PC-3 (cell line): Measurements from ENCODE around the gene TPPP. TPM values are rescaled to one million over a fixed set of nuclear protein-coding genes. Genes with fewer than 3 reads are reported as not detected.

Experiments used
- ATAC-seq: fragments of 200-7000 bp; cut with Tn5 transposase; 2 replicates; pipeline ENCODE4 v1.9.1; 2020; ENCODE audit warnings: mild to moderate bottlenecking, moderate library complexity
- BruUV-seq: library from RNA; stranded (reverse); fragments of 400-500 nt; replicated peaks from 2 replicates; lab custom pipeline; 2021; lab: Mats Ljungman, UMichigan
- CTCF ChIA-PET: fragments of 300-600 bp; sonication (Branson Sonifier 250); formaldehyde crosslinking; loops from one replicate; lab custom pipeline; 2022; ENCODE audit warnings: antibody characterized with exemption; lab: Charles Lee
- POLR2A ChIA-PET: fragments of 300-600 bp; sonication (Branson Sonifier 250); formaldehyde crosslinking; loops from one replicate; lab custom pipeline; 2022; ENCODE audit warnings: antibody characterized with exemption; ENCODE audit not compliant: unreplicated experiment; lab: Charles Lee
- DNase-seq: peaks from one replicate; pipeline ENCODE4 v3.0.0-alpha.2; 2015
- H2AFZ ChIP-seq: fragments of 300-600 bp; sonication (generic); 2 replicates; pipeline ENCODE4 v1.6.0; 2016; ENCODE audit warnings: antibody characterized with exemption, low read length
- H3F3A ChIP-seq: fragments of 300-600 bp; sonication (generic); one replicate; pipeline ENCODE4 v1.6.0; 2017; ENCODE audit warnings: antibody characterized with exemption, low read length, control low read depth, mild to moderate bottlenecking; ENCODE audit not compliant: unreplicated experiment
- H3K27ac ChIP-seq: fragments of 300-600 bp; sonication (generic); 2 replicates; pipeline ENCODE4 v1.5.1; 2016; ENCODE audit warnings: mild to moderate bottlenecking, low read length
- H3K27me3 ChIP-seq: fragments of 300-600 bp; sonication (generic); 2 replicates; pipeline ENCODE4 v1.6.1; 2016; ENCODE audit warnings: low read length, mixed read lengths
- H3K36me3 ChIP-seq: fragments of 300-600 bp; sonication (generic); 2 replicates; pipeline ENCODE4 v1.6.1; 2016; ENCODE audit warnings: low read depth, mixed run types, low read length, mixed read lengths
- H3K4me1 ChIP-seq: fragments of 300-600 bp; sonication (generic); 2 replicates; pipeline ENCODE4 v1.5.1; 2016; ENCODE audit warnings: low read length; ENCODE audit not compliant: insufficient read depth
- H3K4me2 ChIP-seq: fragments of 300-600 bp; sonication (generic); 2 replicates; pipeline ENCODE4 v1.6.0; 2016; ENCODE audit warnings: low read length
- H3K4me3 ChIP-seq: fragments of 300-600 bp; sonication (generic); 2 replicates; pipeline ENCODE4 v1.5.1; 2016; ENCODE audit warnings: mild to moderate bottlenecking, low read length, mixed read lengths
- H3K79me2 ChIP-seq: fragments of 300-600 bp; sonication (generic); 2 replicates; pipeline ENCODE4 v1.6.1; 2017; ENCODE audit warnings: low read length, mixed read lengths
- H3K9ac ChIP-seq: fragments of 300-600 bp; sonication (generic); 2 replicates; pipeline ENCODE4 v1.6.0; 2016; ENCODE audit warnings: mild to moderate bottlenecking, low read length
- H3K9me2 ChIP-seq: fragments of 300-600 bp; sonication (generic); replicated peaks from 2 replicates; pipeline ENCODE4 v1.6.1; 2016; ENCODE audit warnings: mixed run types, low read length, mixed read lengths
- H3K9me3 ChIP-seq: fragments of 300-600 bp; sonication (generic); 2 replicates; pipeline ENCODE4 v1.6.1; 2016; ENCODE audit warnings: low read length, mixed read lengths
- H4K20me1 ChIP-seq: fragments of 300-600 bp; sonication (generic); 2 replicates; pipeline ENCODE4 v1.6.1; 2016; ENCODE audit warnings: low read length, mixed read lengths
- CTCF ChIP-seq: fragments of 300-600 bp; sonication (generic); conservative IDR thresholded peaks from 2 replicates; pipeline ENCODE4 v1.5.1; 2017; ENCODE audit warnings: antibody characterized with exemption, low read depth, mild to moderate bottlenecking, low read length
- EZH2 ChIP-seq: fragments of 300-600 bp; sonication (generic); IDR thresholded peaks from one replicate; pipeline ENCODE4 v1.6.1; 2017; ENCODE audit warnings: antibody characterized with exemption, mild to moderate bottlenecking, low read length; ENCODE audit not compliant: unreplicated experiment
- EZH2phosphoT487 ChIP-seq: fragments of 300-600 bp; sonication (generic); IDR thresholded peaks from 2 replicates; pipeline ENCODE4 v1.6.1; 2018; ENCODE audit warnings: mild to moderate bottlenecking, antibody characterized with exemption, low read length, borderline replicate concordance
- intact Hi-C: fragments of 100-400 bp; cut with micrococcal nuclease; formaldehyde crosslinking; loops from 2 replicates; pipeline ENCODE4 v1.9.0; 2023
- total RNA-seq: library from RNA; depleted of rRNA; stranded (reverse); fragments of >200 nt; gene quantifications from 2 replicates; pipeline ENCODE4 v1.2.3, GENCODE V29; 2014

Gene TPPP
- total RNA-seq, 1 experiment from 2014 or later = 1.9 TPM

GRCh38 chr5:636951-637350 lies 56.2 kb downstream of the TPPP start:
- H3K9ac ChIP-seq = no peak overlapping the region
- no peaks in the 10 kb centered on the region for H3K79me2 ChIP-seq
- no peaks in the 10 kb centered on the region for H3K4me1 ChIP-seq
- ChIA-PET CTCF (no interaction called here), POLR2A (no interaction called here)
- no peaks in the 10 kb centered on the region for H3F3A ChIP-seq
- H2AFZ ChIP-seq = no peak overlapping the region
- H3K9me3 ChIP-seq = no peaks in the 10 kb centered on the region
- H4K20me1 ChIP-seq = no peaks in the 10 kb centered on the region
- H3K9me2 ChIP-seq = no peaks in the 10 kb centered on the region
- H3K4me2 ChIP-seq = no peak overlapping the region
- no peak for TF ChIP-seq CTCF
- no peak for TF ChIP-seq EZH2phosphoT487
- TF ChIP-seq EZH2 = no peak
- no TSS peak for BruUV-seq
- H3K36me3 ChIP-seq = peaks cover 39% of the 10 kb centered on the region
- H3K27ac ChIP-seq = no peak overlapping the region
- no peak overlapping the region for H3K4me3 ChIP-seq
- ATAC-seq (no peak), DNase-seq (no peak)
- no peaks in the 10 kb centered on the region for H3K27me3 ChIP-seq
- intact Hi-C loops = no loop called here

DNA sequence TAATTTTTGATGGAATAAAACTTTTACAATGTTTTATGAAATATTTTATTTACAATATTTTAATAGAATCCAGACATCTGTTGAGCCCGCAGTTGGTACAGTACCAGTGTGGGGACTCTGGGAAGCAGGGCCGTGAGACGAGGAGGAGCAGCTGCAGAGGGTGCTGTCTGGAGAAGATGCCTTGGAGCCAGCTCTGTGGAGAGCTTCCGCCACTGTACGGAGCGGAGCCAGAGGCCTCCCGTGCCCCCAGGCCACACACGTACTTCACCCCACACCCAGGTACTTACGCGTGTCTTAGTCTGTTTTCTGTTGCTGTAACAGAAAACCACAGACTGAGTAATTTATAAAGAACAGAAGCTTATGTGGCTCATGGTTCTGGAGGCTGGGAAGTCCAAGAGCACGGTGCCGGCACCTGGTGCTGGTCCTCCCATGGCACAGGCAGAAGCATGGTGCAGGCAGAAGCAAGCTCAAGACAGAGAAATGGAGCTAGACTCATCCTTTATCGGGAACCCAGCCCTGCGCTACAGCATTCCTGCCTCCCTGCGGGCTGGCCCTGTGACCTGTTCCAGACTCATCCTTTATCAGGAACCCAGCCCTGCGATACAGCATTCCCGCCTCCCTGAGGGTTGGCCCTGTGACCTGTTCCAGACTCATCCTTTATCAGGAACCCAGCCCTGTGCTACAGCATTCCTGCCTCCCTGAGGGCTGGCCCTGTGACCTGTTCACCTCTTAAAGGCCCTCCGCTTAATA lies 57.7 kb downstream of the TPPP start:
- intact Hi-C loops = no loop called here
- ChIA-PET CTCF (no interaction called here), POLR2A (no interaction called here)
- Histone ChIP-seq H3K36me3 (peaks cover 34% of the 10 kb centered on the region), H4K20me1 (no peaks in the 10 kb centered on the region), H3K79me2 (no peaks in the 10 kb centered on the region), H2AFZ (no peak overlapping the region), H3K4me2 (no peak overlapping the region), H3K4me3 (no peak overlapping the region), H3K27ac (no peak overlapping the region), H3K4me1 (no peaks in the 10 kb centered on the region), H3K27me3 (no peaks in the 10 kb centered on the region), H3F3A (no peaks in the 10 kb centered on the region), H3K9me3 (no peaks in the 10 kb centered on the region), H3K9me2 (no peaks in the 10 kb centered on the region), H3K9ac (no peak overlapping the region)
- no peak for TF ChIP-seq CTCF
- TF ChIP-seq EZH2phosphoT487 = no peak
- no peak for TF ChIP-seq EZH2
- no peak for DNase-seq
- ATAC-seq = no peak
- BruUV-seq = no TSS peak

- no peak overlapping the region for H3K9ac ChIP-seq
- H3K4me3 ChIP-seq = no peak overlapping the region
- ChIA-PET POLR2A (no interaction called here), CTCF (no interaction called here)
- BruUV-seq = no TSS peak
- ATAC-seq (no peak), DNase-seq (no peak)
- no peaks in the 10 kb centered on the region for H4K20me1 ChIP-seq
- peaks cover 21% of the 10 kb centered on the region for H3K36me3 ChIP-seq
- H3K9me3 ChIP-seq = no peaks in the 10 kb centered on the region
- no peaks in the 10 kb centered on the region for H3K4me1 ChIP-seq
- no peaks in the 10 kb centered on the region for H3F3A ChIP-seq
- H3K9me2 ChIP-seq = no peaks in the 10 kb centered on the region
- no peaks in the 10 kb centered on the region for H3K79me2 ChIP-seq
- H3K4me2 ChIP-seq = no peak overlapping the region
- intact Hi-C loops = no loop called here
- no peak for TF ChIP-seq EZH2phosphoT487
- no peak for TF ChIP-seq EZH2
- no peak for TF ChIP-seq CTCF
- no peak overlapping the region for H2AFZ ChIP-seq
- no peak overlapping the region for H3K27ac ChIP-seq
- H3K27me3 ChIP-seq = no peaks in the 10 kb centered on the region
Observed at GRCh38 chr5:634191-634590, 59.0 kb downstream of the TPPP start.
